Neuronal stem cell (in vitro differentiated cells): Measurements from ENCODE around the gene AASDH.

Experiments
- DNase-seq: peaks from one replicate; pipeline ENCODE4 v3.0.0-alpha.2; 2013; ENCODE audit warnings: low spot score
- H2AFZ ChIP-seq: one replicate; pipeline ENCODE4 v1.6.1; 2013; ENCODE audit warnings: mild to moderate bottlenecking, low read length, inconsistent platforms
- H2AK5ac ChIP-seq: 2 replicates; pipeline ENCODE4 v1.6.1; 2013; ENCODE audit warnings: low read depth, mild to moderate bottlenecking, inconsistent platforms, low read length, moderate library complexity, mixed read lengths
- H2BK120ac ChIP-seq: 2 replicates; pipeline ENCODE4 v1.6.1; 2013; ENCODE audit warnings: low read depth, mild to moderate bottlenecking, inconsistent platforms, low read length, moderate library complexity, mixed read lengths
- H2BK12ac ChIP-seq: one replicate; pipeline ENCODE4 v1.6.1; 2013; ENCODE audit warnings: low read length, inconsistent platforms
- H2BK15ac ChIP-seq: 2 replicates; pipeline ENCODE4 v1.6.1; 2013; ENCODE audit warnings: mild to moderate bottlenecking, low read length, inconsistent platforms, mixed read lengths
- H2BK5ac ChIP-seq: one replicate; pipeline ENCODE4 v1.6.1; 2013; ENCODE audit warnings: inconsistent platforms, mild to moderate bottlenecking, low read length, moderate library complexity
- H3K14ac ChIP-seq: one replicate; pipeline ENCODE4 v1.6.1; 2013; ENCODE audit warnings: low read length, inconsistent platforms
- H3K18ac ChIP-seq: 2 replicates; pipeline ENCODE4 v1.6.1; 2013; ENCODE audit warnings: low read length, inconsistent platforms
- H3K23ac ChIP-seq: 2 replicates; pipeline ENCODE4 v1.6.1; 2013; ENCODE audit warnings: low read depth, mild to moderate bottlenecking, mixed read lengths, low read length, inconsistent platforms; ENCODE audit not compliant: poor library complexity
- H3K27ac ChIP-seq: replicated peaks from 3 replicates; pipeline ENCODE4 v1.5.1; 2013; ENCODE audit warnings: low read length, inconsistent platforms
- H3K27me3 ChIP-seq, 3 experiments: 2 replicates each; pipeline ENCODE4 v1.6.1; 2013; ENCODE audit warnings: low read length in 3 of 3, mild to moderate bottlenecking in 2 of 3, inconsistent platforms in 1 of 3, low read depth in 1 of 3, mixed read lengths in 1 of 3, moderate library complexity in 1 of 3; ENCODE audit not compliant: control insufficient read depth in 3 of 3, insufficient read depth in 3 of 3
- H3K36me3 ChIP-seq, 2 donors: replicated peaks in 1 of 2; 2 replicates each; pipeline ENCODE4 v1.6.1; 2013; ENCODE audit warnings: low read length in 2 of 2; ENCODE audit not compliant: control insufficient read depth in 2 of 2, insufficient read depth in 2 of 2
- H3K4ac ChIP-seq: 2 replicates; pipeline ENCODE4 v1.6.1; 2013; ENCODE audit warnings: inconsistent platforms, mild to moderate bottlenecking, low read length, moderate library complexity
- H3K4me1 ChIP-seq, 2 donors: 1 replicate in 1 of 2; 2 replicates in 1 of 2; pipeline ENCODE4 v1.6.1; 2013; ENCODE audit warnings: low read length in 2 of 2, low read depth in 1 of 2; ENCODE audit not compliant: control insufficient read depth in 2 of 2, insufficient read depth in 1 of 2
- H3K4me2 ChIP-seq: one replicate; pipeline ENCODE4 v1.6.1; 2013; ENCODE audit warnings: mild to moderate bottlenecking, low read length, inconsistent platforms; ENCODE audit not compliant: insufficient read depth, poor library complexity, severe bottlenecking
- H3K4me3 ChIP-seq, 2 donors: 2 replicates each; pipeline ENCODE4 v1.5.1; 2013; ENCODE audit warnings: low read length in 2 of 2, mild to moderate bottlenecking in 2 of 2, inconsistent platforms in 1 of 2, moderate library complexity in 1 of 2
- H3K79me1 ChIP-seq: one replicate; pipeline ENCODE4 v1.6.1; 2013; ENCODE audit warnings: low read depth, mild to moderate bottlenecking, inconsistent platforms, low read length, moderate library complexity
- H3K9ac ChIP-seq: one replicate; pipeline ENCODE4 v1.6.1; 2013; ENCODE audit warnings: mild to moderate bottlenecking, low read depth, low read length, inconsistent platforms; ENCODE audit not compliant: poor library complexity
- H3K9me3 ChIP-seq, 2 donors: replicated peaks in 1 of 2; 2 replicates each; pipeline versions ENCODE3 to v1.6.1; 2013; ENCODE audit warnings: low read length in 2 of 2, mild to moderate bottlenecking in 2 of 2, inconsistent platforms in 1 of 2, low read depth in 1 of 2, mixed read lengths in 1 of 2, moderate library complexity in 1 of 2; ENCODE audit not compliant: control insufficient read depth in 2 of 2, insufficient read depth in 1 of 2
- H4K8ac ChIP-seq: one replicate; pipeline ENCODE4 v1.6.1; 2013; ENCODE audit warnings: low read depth, mild to moderate bottlenecking, inconsistent platforms, low read length, moderate library complexity
- H4K91ac ChIP-seq: one replicate; pipeline ENCODE4 v1.6.1; 2013; ENCODE audit warnings: low read length, low read depth, mild to moderate bottlenecking, inconsistent platforms; ENCODE audit not compliant: poor library complexity
- WGBS, 2 donors: extraction: QIAGEN DNeasy Blood & Tissue Kit; methylation state at CpG; one replicate each; pipeline ENCODE4 v1.1.7; 2013; ENCODE audit warnings: missing lambda C conversion rate in 2 of 2, mixed read lengths in 1 of 2; ENCODE audit not compliant: insufficient read length in 2 of 2, insufficient replicate concordance in 1 of 2; ENCODE audit errors: extremely low coverage in 2 of 2; 5-methylcytosine and 5-hydroxymethylcytosine counted together

The AASDH gene

DNA sequence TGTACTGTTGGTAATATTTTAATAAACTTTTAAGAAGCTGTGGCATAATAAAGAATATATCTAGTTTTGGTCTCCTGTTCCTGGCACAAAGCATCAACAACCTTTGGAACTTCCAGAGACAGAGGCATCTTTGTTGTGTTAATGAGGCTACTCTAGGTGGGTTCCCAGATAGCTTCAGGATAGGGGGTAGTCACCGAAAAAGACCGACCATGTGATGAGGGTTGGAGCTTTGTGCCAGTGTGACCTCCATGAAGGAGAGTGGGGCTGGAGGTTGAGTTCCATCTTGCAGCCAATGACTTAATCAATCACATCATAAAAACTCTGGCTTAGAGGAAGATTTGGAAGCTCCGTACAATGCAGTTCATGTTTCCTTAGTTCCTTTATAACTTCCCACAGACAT is 38.2 kb upstream of the AASDH start:
- H3K79me1 ChIP-seq, result peaks cover 2% of the 10 kb centered on the region
- H2BK5ac ChIP-seq, result no peak overlapping the region
- H2AK5ac ChIP-seq, result no peak overlapping the region
- H2BK15ac ChIP-seq, result no peak overlapping the region
- H3K4me3 ChIP-seq, result no peak overlapping the region
- H3K4me2 ChIP-seq, result no peak overlapping the region
- no peak overlapping the region for H2BK120ac ChIP-seq
- no peak overlapping the region for H4K91ac ChIP-seq
- H4K8ac ChIP-seq, result no peak overlapping the region
- WGBS, 2 donors, result no CpG with 5 or more reads among the region's 3 CpGs
- H2AFZ ChIP-seq, result no peak overlapping the region
- H3K27me3 ChIP-seq, result no peaks in the 10 kb centered on the region
- H3K27ac ChIP-seq, result no peak overlapping the region
- H3K4me1 ChIP-seq, result no peaks in the 10 kb centered on the region
- DNase-seq, result no peak
- H3K4ac ChIP-seq, result no peak overlapping the region
- H3K9ac ChIP-seq, result no peak overlapping the region
- no peak overlapping the region for H3K18ac ChIP-seq
- H3K23ac ChIP-seq, result no peak overlapping the region
- H3K36me3 ChIP-seq, result peaks cover 0 to 37% of the 10 kb centered on the region in 2 donors
- H3K14ac ChIP-seq, result no peak overlapping the region
- peaks cover 0 to 23% of the 10 kb centered on the region in 2 donors for H3K9me3 ChIP-seq
- H2BK12ac ChIP-seq, result no peak overlapping the region

DNA sequence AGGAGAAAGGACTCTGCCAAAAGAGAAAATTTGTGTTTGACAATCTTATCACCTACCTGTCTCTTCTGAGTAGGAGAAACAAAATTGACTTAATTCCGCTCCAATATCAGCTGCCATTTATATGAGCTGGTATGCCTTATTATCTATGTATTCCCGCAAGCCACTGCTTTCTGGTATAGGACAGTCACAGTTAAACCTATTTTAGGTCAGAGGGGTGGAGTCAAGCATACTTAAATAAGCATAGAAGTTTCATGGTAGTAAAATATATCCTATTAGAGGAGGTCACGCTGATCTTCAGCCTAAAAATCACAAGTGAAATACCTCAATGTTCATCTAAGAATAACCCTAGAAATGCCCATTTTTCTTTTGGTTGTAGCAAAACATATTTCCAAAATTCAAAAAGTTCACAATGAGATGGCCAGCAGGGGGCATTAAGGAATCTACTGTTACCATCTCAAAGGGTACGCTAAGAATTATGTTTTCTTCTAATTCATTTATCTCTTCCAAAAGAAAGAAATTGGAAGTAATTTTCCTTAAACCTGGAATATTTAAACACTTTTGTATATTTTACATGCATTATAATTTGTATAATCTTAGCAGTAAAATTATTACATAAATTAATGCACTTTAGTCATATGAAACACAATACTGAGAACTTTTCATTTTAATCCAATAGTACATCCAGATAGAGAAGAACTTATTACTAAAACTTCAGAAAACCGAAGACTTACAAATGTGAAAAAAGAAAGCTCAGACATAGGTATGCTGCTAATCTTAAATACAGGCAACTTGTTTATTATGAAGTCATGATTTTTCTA is 37.6 kb upstream of the AASDH start:
- Histone ChIP-seq H2BK120ac (no peak overlapping the region), H2BK12ac (no peak overlapping the region), H2BK15ac (no peak overlapping the region), H3K4me3 (no peak overlapping the region), H2BK5ac (no peak overlapping the region), H3K36me3 (peaks cover 0 to 43% of the 10 kb centered on the region in 2 donors), H4K91ac (no peak overlapping the region), H3K4me2 (no peak overlapping the region), H2AFZ (no peak overlapping the region), H2AK5ac (no peak overlapping the region), H3K79me1 (peaks cover 2% of the 10 kb centered on the region), H3K4ac (no peak overlapping the region), H3K9me3 (peaks cover 0 to 23% of the 10 kb centered on the region in 2 donors), H3K4me1 (no peaks in the 10 kb centered on the region), H4K8ac (no peak overlapping the region), H3K23ac (no peak overlapping the region), H3K18ac (no peak overlapping the region), H3K27me3 (no peaks in the 10 kb centered on the region), H3K27ac (no peak overlapping the region), H3K14ac (no peak overlapping the region), H3K9ac (no peak overlapping the region)
- WGBS, 2 donors, result no CpG with 5 or more reads among the region's 5 CpGs
- no peak for DNase-seq

GRCh38 chr4:56424176-56424575 is 36.9 kb upstream of the AASDH start:
- WGBS, 2 donors, result no CpG with 5 or more reads among the region's 5 CpGs
- Histone ChIP-seq H3K79me1 (peaks cover 2% of the 10 kb centered on the region), H2BK15ac (no peak overlapping the region), H2BK5ac (no peak overlapping the region), H3K23ac (no peak overlapping the region), H4K91ac (no peak overlapping the region), H3K4me1 (no peaks in the 10 kb centered on the region), H2AK5ac (no peak overlapping the region), H3K18ac (no peak overlapping the region), H2AFZ (no peak overlapping the region), H3K36me3 (peaks cover 0 to 46% of the 10 kb centered on the region in 2 donors), H2BK120ac (no peak overlapping the region), H3K4me2 (no peak overlapping the region), H3K4ac (no peak overlapping the region), H2BK12ac (no peak overlapping the region), H3K27ac (no peak overlapping the region), H3K9ac (no peak overlapping the region), H3K27me3 (no peaks in the 10 kb centered on the region), H3K4me3 (no peak overlapping the region), H3K9me3 (peaks cover 0 to 23% of the 10 kb centered on the region in 2 donors), H3K14ac (no peak overlapping the region), H4K8ac (no peak overlapping the region)
- DNase-seq, result no peak

GRCh38 chr4:56417396-56417795 is 30.1 kb upstream of the AASDH start:
- peaks cover 0 to 12% of the 10 kb centered on the region in 2 donors for H3K9me3 ChIP-seq
- no peak overlapping the region for H3K4ac ChIP-seq
- no peaks in the 10 kb centered on the region for H3K27me3 ChIP-seq
- no peak overlapping the region for H2AFZ ChIP-seq
- H3K4me1 ChIP-seq, result no peaks in the 10 kb centered on the region
- no peak overlapping the region for H3K27ac ChIP-seq
- H3K18ac ChIP-seq, result no peak overlapping the region
- H3K36me3 ChIP-seq, result peaks cover 0 to 33% of the 10 kb centered on the region in 2 donors
- H4K8ac ChIP-seq, result no peak overlapping the region
- H3K23ac ChIP-seq, result no peak overlapping the region
- no peak overlapping the region for H2BK5ac ChIP-seq
- no peak overlapping the region for H2BK12ac ChIP-seq
- no peak overlapping the region for H3K4me2 ChIP-seq
- WGBS, 2 donors, result 100% methylated on average over 1 of the region's 3 CpGs; no CpG with 5 or more reads in 1 of the 2 donors
- H2BK120ac ChIP-seq, result no peak overlapping the region
- DNase-seq, result no peak
- no peak overlapping the region for H3K4me3 ChIP-seq
- no peak overlapping the region for H2AK5ac ChIP-seq
- H3K9ac ChIP-seq, result no peak overlapping the region
- H3K14ac ChIP-seq, result no peak overlapping the region
- no peaks in the 10 kb centered on the region for H3K79me1 ChIP-seq
- no peak overlapping the region for H4K91ac ChIP-seq
- no peak overlapping the region for H2BK15ac ChIP-seq
